Keratinocyte (primary cell): ENCODE data around the gene C1orf35.

Experiments used
- CTCF ChIP-seq, 3 experiments: IDR thresholded peaks in 1 of 3; conservative IDR thresholded peaks in 1 of 3; optimal IDR thresholded peaks in 1 of 3; 2 replicates in 2 of 3; 3 replicates in 1 of 3; pipeline versions ENCODE3 to v1.5.1; 2011; ENCODE audit warnings: low read length in 3 of 3, mild to moderate bottlenecking in 3 of 3, moderate library complexity in 2 of 3, control low read depth in 1 of 3, inconsistent platforms in 1 of 3; ENCODE audit not compliant: insufficient read depth in 2 of 3; ENCODE audit errors: extremely low read depth in 1 of 3
- EZH2 ChIP-seq: IDR thresholded peaks from one replicate; pipeline ENCODE4 v1.6.1; 2012; ENCODE audit warnings: inconsistent platforms, mild to moderate bottlenecking, low read length, moderate library complexity

- no peak for TF ChIP-seq EZH2
- TF ChIP-seq CTCF (optimal IDR thresholded peaks at IDR 0.05 in 1 of 3, IDR thresholded peaks at IDR 0.05 in 1 of 3, conservative IDR thresholded peaks at IDR 0.05 in 1 of 3; ENCODE audit: extremely low read depth in 1 of 3, insufficient read depth in 2 of 3, low read length in 3 of 3) = peak in 2 of 3 experiments; percentile 5 to 11
Measured at GRCh38 chr1:228120857-228121489, 17.8 kb upstream of the C1orf35 start.
